IPS DF 19.7 (cell line): ENCODE measurements around the gene FMN2.
"Not testable (repeated sequence)": the region's sequence is repeated elsewhere in the genome, so short reads cannot be mapped to it uniquely, and the experiment has no call there.

ENCODE experiments used
- DNase-seq: peaks from one replicate; pipeline ENCODE4 v3.0.0-alpha.2; 2013; ENCODE audit warnings: low read depth, low spot score

FMN2 gene

GRCh38 chr1:240254778-240255291 is 163.2 kb downstream of the FMN2 start:
- no peak for DNase-seq

GRCh38 chr1:240255922-240256321 is 164.2 kb downstream of the FMN2 start:
- no peak for DNase-seq

- no peak for DNase-seq
Observed at GRCh38 chr1:240256836-240257503, 165.3 kb downstream of the FMN2 start.

- DNase-seq, result no peak
Observed at GRCh38 chr1:240258910-240259309, 167.2 kb downstream of the FMN2 start.

GRCh38 chr1:240264494-240264893 is 172.8 kb downstream of the FMN2 start:
- DNase-seq, result not testable (repeated sequence)

GRCh38 chr1:240271081-240271480 is 179.4 kb downstream of the FMN2 start:
- DNase-seq, result no peak

GRCh38 chr1:240274569-240274968 is 182.9 kb downstream of the FMN2 start:
- DNase-seq, result no peak

GRCh38 chr1:240275219-240275618 is 183.5 kb downstream of the FMN2 start:
- DNase-seq, result not testable (repeated sequence)

GRCh38 chr1:240278082-240278481 is 186.4 kb downstream of the FMN2 start:
- no peak for DNase-seq

GRCh38 chr1:240280560-240281322 is 189.1 kb downstream of the FMN2 start:
- no peak for DNase-seq

- DNase-seq, result no peak
Observed at GRCh38 chr1:240282061-240282830, 190.6 kb downstream of the FMN2 start.

- no peak for DNase-seq
Observed at GRCh38 chr1:240284656-240285414, 193.2 kb downstream of the FMN2 start.

- DNase-seq, result no peak
Observed at GRCh38 chr1:240285540-240285939, 193.9 kb downstream of the FMN2 start.

- DNase-seq, result no peak
Observed at GRCh38 chr1:240287722-240288121, 196.0 kb downstream of the FMN2 start.

- DNase-seq, result no peak
Observed at GRCh38 chr1:240293706-240294105, 202.0 kb downstream of the FMN2 start.

GRCh38 chr1:240294566-240294965 is 202.9 kb downstream of the FMN2 start:
- DNase-seq, result no peak

- DNase-seq, result no peak
Observed at GRCh38 chr1:240295811-240296210, 204.1 kb downstream of the FMN2 start.

GRCh38 chr1:240304466-240304865 is 212.8 kb downstream of the FMN2 start:
- DNase-seq, result no peak

GRCh38 chr1:240306673-240307072 is 215.0 kb downstream of the FMN2 start:
- no peak for DNase-seq

GRCh38 chr1:240308096-240308495 is 216.4 kb downstream of the FMN2 start:
- DNase-seq, result no peak

- DNase-seq, result no peak
Observed at GRCh38 chr1:240309769-240310168, 218.1 kb downstream of the FMN2 start.
